ENCODE results near the gene CFAP119.

Gene CFAP119

GRCh38 chr16:30780549-30780948 lies 18.7 kb upstream of the CFAP119 start:
- DNase-seq: no peak

- DNase-seq: no peak
Measured at GRCh38 chr16:30780021-30780420, 18.2 kb upstream of the CFAP119 start.

- no peak for DNase-seq
Measured at GRCh38 chr16:30779596-30779995, 17.7 kb upstream of the CFAP119 start.

GRCh38 chr16:30778549-30779244 lies 16.8 kb upstream of the CFAP119 start:
- DNase-seq: no peak

GRCh38 chr16:30777591-30778297 lies 15.9 kb upstream of the CFAP119 start:
- no peak for DNase-seq

GRCh38 chr16:30775392-30776188 lies 13.7 kb upstream of the CFAP119 start:
- DNase-seq: no peak

- no peak for DNase-seq
Measured at GRCh38 chr16:30775131-30775391, 13.2 kb upstream of the CFAP119 start.

- no peak for DNase-seq
Measured at GRCh38 chr16:30774367-30775130, 12.7 kb upstream of the CFAP119 start.

GRCh38 chr16:30773826-30774225 lies 12.0 kb upstream of the CFAP119 start:
- no peak for DNase-seq

GRCh38 chr16:30771726-30772125 lies 9.9 kb upstream of the CFAP119 start:
- no peak for DNase-seq

- no peak for DNase-seq
Measured at GRCh38 chr16:30769379-30770089, 7.7 kb upstream of the CFAP119 start.

- no peak for DNase-seq
Measured at GRCh38 chr16:30768583-30769181, 6.8 kb upstream of the CFAP119 start.

GRCh38 chr16:30767767-30768465 lies 6.1 kb upstream of the CFAP119 start:
- no peak for DNase-seq

GRCh38 chr16:30766933-30767284 lies 5.0 kb upstream of the CFAP119 start:
- no peak for DNase-seq

- DNase-seq: no peak
Measured at GRCh38 chr16:30766206-30766932, 4.5 kb upstream of the CFAP119 start.

GRCh38 chr16:30764816-30765465 lies 3.1 kb upstream of the CFAP119 start:
- no peak for DNase-seq

GRCh38 chr16:30764086-30764485 lies 2.2 kb upstream of the CFAP119 start:
- no peak for DNase-seq

GRCh38 chr16:30762991-30763725 lies 1.3 kb upstream of the CFAP119 start:
- DNase-seq: no peak

GRCh38 chr16:30761427-30761927 lies 385 bp downstream of the CFAP119 start:
- DNase-seq: no peak
